ENCODE data around the gene CTSH. TPM values are rescaled to one million over a fixed set of nuclear protein-coding genes. Genes with fewer than 3 reads are reported as not detected.

The CTSH gene
- total and polyA plus RNA-seq, 2 of the 13 experiments (the other 11 are each of a cell fraction or from before 2014, with no cell fraction given): 265 to 653 TPM

GRCh38 chr15:78938658-78939488, 6.0 kb downstream of the CTSH start:
- H3K4me1 ChIP-seq (ENCODE audit: insufficient read depth, low read length): peaks cover 15% of the 10 kb centered on the region
- WGBS (ENCODE audit: low lambda C conversion rate): 97% methylated on average over 6 of the region's 6 CpGs
- TF ChIP-seq GABPB1 (CRISPR knock-in tag; IDR thresholded peaks at IDR 0.05) (no peak), ARNT (IDR thresholded peaks at IDR 0.05) (no peak), ETV5 (CRISPR knock-in tag; IDR thresholded peaks at IDR 0.05; ENCODE audit: borderline replicate concordance) (no peak), SNAPC4 (CRISPR knock-in tag; IDR thresholded peaks at IDR 0.05) (no peak), FOSL1 (CRISPR knock-in tag; IDR thresholded peaks at IDR 0.05; ENCODE audit: borderline replicate concordance) (no peak), TFAP4 (IDR thresholded peaks at IDR 0.05; ENCODE audit: borderline replicate concordance, low read depth) (no peak), RBAK (CRISPR knock-in tag; IDR thresholded peaks at IDR 0.05) (no peak), MLLT10 (CRISPR knock-in tag; IDR thresholded peaks at IDR 0.05) (no peak), RFX5 (IDR thresholded peaks at IDR 0.05; ENCODE audit: low read depth, low read length) (no peak), ISX (CRISPR knock-in tag; conservative IDR thresholded peaks at IDR 0.05) (no peak), ARID4A (CRISPR knock-in tag; IDR thresholded peaks at IDR 0.05; ENCODE audit: borderline replicate concordance) (no peak), CENPX (CRISPR knock-in tag; IDR thresholded peaks at IDR 0.05) (no peak), ZNF350 (CRISPR knock-in tag; IDR thresholded peaks at IDR 0.05; ENCODE audit: borderline replicate concordance, low read depth) (no peak), SNAI1 (CRISPR knock-in tag; IDR thresholded peaks at IDR 0.05; ENCODE audit: borderline replicate concordance) (no peak)

More at GRCh38 chr15:78938658-78939488, 6.0 kb downstream of the CTSH start:
- Histone ChIP-seq H3K4me2 (ENCODE audit: low read depth, low read length) (no peak overlapping the region), H3K79me2 (ENCODE audit: insufficient read depth, low read length) (peaks cover 19% of the 10 kb centered on the region), H4K20me1 (ENCODE audit: insufficient read depth, low read length) (no peaks in the 10 kb centered on the region), H2AFZ (ENCODE audit: low read length) (no peak overlapping the region), H3K27me3 (ENCODE audit: control insufficient read depth in 1 of 2, insufficient read depth in 2 of 2, low read length in 2 of 2) (no peaks in the 10 kb centered on the region), H3K9me3 (ENCODE audit: low read length) (no peaks in the 10 kb centered on the region), H3K4me3 (replicated peaks in 1 of 3; ENCODE audit: insufficient read depth in 1 of 3, low read depth in 2 of 3, low read length in 3 of 3) (no peak overlapping the region), H3K9ac (ENCODE audit: insufficient read depth, low read depth, low read length) (no peak overlapping the region), H3K27ac (ENCODE audit: extremely low read length, insufficient read depth, low read length) (no peak overlapping the region), H3K36me3 (replicated peaks in 1 of 2; ENCODE audit: control insufficient read depth in 1 of 2, insufficient read depth in 2 of 2, low read length in 2 of 2) (peaks cover 13 to 38% of the 10 kb centered on the region in 2 experiments)
- in situ Hi-C loops (cut with HindIII; ENCODE audit: extremely low pct_ligation_motif_present, low pct_unique_long_range_greater_than_20kb) (no loop called here), intact Hi-C loops (cut with micrococcal nuclease; ENCODE audit: unreplicated experiment) (no loop called here)
- no TSS peak for BruUV-seq (replicated peaks)
- DNase-seq (ENCODE audit: low spot score) (no peak), FAIRE-seq (no peak), ATAC-seq (no peak)
- ChIA-PET CTCF (ENCODE audit: low intra/inter-chr PET ratio, low total read pairs) (no interaction called here), POLR2A (no interaction called here)
